GM18517 (cell line): Measurements from ENCODE around the gene CCR3.

Experiments
- ATAC-seq: cut with Tn5 transposase; IDR thresholded peaks from one replicate; pipeline ENCODE4 v1.9.1; 2021; ENCODE audit warnings: mild to moderate bottlenecking, moderate library complexity; ENCODE audit not compliant: unreplicated experiment

CCR3 gene

DNA sequence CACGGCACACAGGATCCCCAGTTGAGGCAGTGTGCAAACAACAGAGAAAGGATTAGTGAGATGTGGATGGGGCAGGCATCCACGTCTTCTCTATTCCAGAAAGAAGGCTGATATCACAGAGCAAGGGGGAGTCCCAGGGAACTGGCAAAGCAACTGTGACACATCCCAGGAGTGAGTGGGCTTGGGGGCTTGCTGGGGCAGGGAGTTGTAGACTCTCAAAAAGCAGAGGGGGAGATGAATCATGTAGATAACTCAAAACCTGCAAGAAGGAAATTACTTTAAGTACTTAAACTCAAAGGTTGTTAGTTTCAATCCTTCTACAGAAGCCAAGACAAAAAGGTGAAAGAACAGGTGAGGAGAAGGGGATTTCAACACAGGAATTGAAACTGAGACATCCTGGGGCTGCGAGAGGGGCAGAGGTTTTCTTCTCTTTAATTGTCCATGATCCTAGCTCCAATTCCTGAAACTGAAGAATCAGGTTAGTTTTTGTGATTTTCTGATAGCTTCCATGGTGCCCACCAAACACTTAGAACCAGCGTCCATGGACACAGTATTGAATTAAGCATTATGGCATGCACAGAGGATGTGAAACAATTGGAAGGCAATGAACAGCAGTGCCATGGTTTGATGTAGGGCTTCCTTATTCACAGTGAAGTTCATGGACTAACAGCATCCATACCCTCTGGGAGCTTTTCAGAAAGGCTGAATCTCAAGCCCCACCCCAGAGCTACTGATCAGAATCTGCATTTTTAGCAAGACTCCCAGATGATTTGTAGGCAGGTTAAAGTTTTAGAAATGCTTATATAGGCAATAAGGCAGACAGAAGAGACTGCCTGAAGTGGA, 52.0 kb downstream of the CCR3 start:
- no peak for ATAC-seq

DNA sequence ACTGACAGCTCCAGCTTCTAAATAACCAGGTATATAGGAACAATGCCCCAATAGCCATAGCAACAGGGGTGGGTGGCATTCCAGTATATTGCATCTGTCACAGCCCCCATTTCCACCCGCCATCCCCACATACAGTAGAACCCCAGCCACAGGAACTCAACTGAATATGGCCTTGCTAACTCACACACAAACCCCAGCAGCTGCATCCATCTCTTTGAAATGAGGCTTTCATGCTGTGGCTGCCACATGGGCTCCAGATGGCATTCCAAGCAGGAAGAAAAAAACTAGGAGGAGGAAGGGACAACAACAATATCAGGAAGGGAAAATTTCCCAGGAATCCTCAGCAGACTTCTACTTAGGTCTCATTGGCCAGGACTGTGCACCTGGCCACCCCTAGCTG, 54.6 kb downstream of the CCR3 start:
- no peak for ATAC-seq

DNA sequence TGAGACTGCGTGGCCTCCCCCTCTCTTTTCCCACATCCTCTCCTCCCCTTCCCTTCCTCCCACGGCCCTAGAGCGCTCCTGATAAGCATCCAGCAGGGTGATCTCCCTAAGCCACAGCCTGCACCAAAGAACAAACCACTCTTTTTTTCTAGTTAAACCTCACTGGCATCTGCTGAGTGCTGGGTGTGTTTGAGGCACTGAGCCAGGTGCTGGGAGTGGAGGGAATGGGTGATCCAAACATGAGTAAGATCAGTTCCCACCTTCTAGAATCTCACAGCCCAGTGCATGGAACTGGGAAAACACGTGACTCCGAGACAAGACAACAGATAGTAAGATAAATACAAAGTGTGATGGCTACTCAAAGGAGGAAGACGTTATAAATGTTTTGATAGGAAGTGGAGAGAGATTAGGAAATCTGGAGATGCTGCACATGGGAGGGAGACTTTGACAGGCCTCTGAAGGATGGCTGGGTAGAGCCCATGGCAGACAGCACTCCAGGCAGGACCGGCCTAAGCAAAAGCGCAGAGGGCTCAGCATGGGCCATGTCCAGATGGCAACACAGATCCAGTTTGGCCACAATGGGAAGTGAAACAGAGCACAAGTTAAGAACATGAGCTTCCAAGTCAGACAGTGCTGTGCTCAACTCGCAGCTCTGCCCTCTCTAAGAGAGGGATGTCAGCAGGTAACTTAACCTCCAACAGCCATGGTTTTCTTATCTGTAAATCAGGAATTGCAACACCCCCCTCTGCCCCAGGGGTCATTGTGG, 55.6 kb downstream of the CCR3 start:
- ATAC-seq, result no peak

GRCh38 chr3:46298871-46299607, 56.8 kb downstream of the CCR3 start:
- no peak for ATAC-seq

DNA sequence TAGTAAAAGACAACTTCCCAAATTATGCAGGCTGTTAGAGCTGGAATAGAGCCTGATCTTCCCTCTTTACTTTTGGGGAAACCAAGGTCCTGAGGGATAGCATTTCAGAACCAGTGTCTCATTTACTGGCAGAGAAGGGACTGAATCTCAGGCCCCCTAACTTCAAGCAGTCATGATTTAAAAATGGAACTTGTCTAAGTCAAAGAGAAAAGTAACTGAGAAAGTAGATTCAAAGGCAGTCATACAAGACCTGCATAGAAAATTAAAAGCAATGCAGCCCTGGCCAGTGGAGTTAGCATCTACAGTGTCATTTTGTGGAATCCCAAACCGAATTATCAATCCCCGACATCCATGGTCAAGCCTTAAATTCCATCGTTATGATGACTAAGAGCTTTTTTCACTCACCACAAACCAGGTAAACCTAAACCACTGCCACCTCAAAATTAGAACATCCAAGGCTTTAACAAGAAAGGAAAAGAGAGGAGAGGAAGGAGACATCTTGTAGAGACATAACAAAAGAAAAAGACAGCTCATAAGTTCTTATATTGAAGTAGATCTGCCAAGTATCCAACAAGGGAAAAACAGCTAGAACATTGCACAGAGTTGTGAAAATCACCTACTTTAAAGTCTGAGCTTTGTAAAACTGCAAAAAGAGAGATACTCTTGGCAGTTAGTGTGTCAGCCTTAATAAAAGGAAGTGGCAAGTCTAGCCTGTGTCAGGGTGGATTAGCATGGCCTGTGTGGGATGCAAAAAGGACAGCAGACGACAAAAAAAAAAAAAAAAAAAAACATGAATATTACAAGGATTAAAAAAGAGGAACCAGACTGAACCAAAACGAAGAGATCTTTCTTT, 57.6 kb downstream of the CCR3 start:
- no peak for ATAC-seq

DNA sequence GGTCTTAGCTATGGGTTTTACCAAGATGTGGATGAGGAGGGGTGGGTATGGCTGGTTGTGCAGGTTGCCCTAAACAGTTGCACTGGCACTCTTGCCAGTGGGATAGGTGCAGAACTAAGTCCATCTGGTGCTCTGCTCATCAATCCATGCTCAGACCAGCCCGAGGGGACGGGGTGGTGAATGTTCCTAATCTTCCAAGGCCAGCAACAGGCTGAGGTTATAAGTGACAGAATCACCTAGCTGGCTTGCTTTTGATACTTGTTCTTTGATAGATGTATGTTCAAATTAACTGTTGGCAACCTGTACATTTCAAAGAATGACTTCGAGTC, 58.2 kb downstream of the CCR3 start:
- no peak for ATAC-seq

DNA sequence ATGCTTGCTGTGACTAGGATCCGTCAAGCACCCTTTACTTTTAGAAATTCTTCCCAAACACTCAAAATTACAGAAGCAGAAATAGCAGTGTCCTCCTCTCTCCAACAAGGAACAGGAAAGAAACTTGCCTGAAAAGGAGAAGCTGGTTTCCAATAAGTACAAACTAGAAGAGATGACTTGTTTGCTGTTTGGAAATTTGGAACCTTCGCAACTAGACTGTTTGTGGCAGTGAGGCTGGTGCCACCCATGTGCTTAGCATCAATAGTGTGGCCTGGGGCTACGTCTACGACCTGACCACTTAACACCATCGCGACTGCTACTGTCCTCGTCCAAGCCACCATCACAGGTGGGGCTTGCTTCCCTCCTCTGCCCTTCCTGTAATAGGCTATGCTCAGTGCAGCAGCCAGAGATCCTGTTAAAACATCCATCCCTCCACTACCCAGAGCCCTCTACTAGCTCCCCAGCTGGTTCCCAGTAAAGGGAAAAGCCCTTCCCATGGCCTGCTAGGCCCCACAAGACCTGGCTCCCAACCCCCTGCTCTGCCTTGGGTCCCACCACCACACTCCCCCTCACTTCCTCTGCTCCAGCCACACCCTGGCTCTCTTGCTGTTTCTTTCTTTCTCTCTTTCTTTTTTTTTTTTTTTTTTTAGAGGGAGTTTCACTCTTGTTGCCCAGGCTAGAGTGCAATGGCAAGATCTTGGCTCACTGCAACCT, 59.0 kb downstream of the CCR3 start:
- ATAC-seq, result no peak

DNA sequence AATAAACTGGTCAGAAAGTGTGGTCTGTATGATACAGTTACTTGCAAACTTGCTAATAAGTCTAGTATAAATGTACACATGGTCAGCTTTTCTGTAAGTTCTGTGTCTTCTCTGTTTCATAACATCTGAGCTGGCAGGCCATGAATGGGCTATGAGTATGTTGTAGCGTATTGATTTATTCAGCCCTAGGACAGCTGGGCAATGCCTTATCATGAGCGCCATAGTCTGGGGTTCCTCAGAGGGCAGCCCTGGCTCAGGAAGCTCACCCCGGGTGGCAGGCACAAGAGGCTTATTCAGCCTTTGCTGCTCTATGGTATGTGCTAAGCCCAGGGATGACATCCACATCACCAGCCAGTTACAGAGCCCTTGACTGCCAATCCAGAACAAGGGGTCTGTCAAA, 61.0 kb downstream of the CCR3 start:
- no peak for ATAC-seq

GRCh38 chr3:46304739-46305138, 62.5 kb downstream of the CCR3 start:
- ATAC-seq, result no peak

- no peak for ATAC-seq
Observed at GRCh38 chr3:46312991-46313390, 70.7 kb downstream of the CCR3 start.

DNA sequence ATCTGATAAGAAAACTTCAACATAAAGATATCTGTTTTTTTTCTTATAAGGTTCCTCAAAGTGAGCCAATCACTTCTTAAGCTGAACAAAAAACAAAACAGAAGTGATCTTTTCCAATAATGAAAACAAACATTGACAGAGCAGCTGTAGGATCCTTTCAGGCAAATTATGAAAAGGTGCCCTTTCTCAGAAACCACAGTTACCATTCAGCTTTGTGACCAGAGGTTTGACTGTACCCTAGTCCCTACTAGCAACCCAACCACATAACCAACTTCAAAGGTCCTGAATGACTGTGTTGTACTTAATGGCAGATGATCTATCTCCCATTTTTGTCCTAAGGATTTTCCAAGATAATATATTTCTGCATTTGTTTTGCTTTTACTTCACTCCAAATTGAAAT, 72.3 kb downstream of the CCR3 start:
- ATAC-seq, result no peak

DNA sequence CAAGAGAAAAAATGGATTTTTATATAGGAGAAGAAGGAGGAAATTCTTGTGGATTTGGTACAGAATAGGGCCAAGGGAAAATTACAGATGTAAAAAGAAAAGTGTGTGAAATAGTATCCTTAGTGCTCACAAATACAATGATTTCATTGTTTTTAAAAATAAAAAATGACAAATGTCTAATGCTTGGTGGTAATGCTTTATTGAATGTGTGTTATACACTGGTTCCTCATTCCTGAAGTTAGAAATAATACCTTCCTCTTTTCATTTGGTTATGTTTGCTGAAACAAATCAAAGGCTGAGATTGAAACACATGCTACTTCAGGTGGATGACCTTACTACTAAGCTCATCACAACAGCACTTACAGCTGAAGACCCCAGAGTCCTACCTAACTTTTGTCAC, 73.9 kb downstream of the CCR3 start:
- ATAC-seq, result no peak
